ENCODE measurements around the gene ITPR1. TPM values are rescaled to one million over a fixed set of nuclear protein-coding genes. Genes with fewer than 3 reads are reported as not detected.

ITPR1 gene
- total RNA-seq, 4 donors from 2014 or later, result 56.1 to 71.2 (median 61.9) TPM

- peaks cover 0 to 4% (median 0%) of the 10 kb centered on the region in 4 donors for H3K4me1 ChIP-seq
- TF ChIP-seq, protein P1, sequence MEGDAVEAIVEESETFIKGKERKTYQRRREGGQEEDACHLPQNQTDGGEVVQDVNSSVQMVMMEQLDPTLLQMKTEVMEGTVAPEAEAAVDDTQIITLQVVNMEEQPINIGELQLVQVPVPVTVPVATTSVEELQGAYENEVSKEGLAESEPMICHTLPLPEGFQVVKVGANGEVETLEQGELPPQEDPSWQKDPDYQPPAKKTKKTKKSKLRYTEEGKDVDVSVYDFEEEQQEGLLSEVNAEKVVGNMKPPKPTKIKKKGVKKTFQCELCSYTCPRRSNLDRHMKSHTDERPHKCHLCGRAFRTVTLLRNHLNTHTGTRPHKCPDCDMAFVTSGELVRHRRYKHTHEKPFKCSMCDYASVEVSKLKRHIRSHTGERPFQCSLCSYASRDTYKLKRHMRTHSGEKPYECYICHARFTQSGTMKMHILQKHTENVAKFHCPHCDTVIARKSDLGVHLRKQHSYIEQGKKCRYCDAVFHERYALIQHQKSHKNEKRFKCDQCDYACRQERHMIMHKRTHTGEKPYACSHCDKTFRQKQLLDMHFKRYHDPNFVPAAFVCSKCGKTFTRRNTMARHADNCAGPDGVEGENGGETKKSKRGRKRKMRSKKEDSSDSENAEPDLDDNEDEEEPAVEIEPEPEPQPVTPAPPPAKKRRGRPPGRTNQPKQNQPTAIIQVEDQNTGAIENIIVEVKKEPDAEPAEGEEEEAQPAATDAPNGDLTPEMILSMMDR (IDR thresholded peaks at IDR 0.05), result no peak
- TF ChIP-seq POLR2A (IDR thresholded peaks at IDR 0.05), result no peak
- TF ChIP-seq EP300 (IDR thresholded peaks at IDR 0.05), result no peak
- no peak overlapping the region for H3K27ac ChIP-seq
- no peak for DNase-seq (ENCODE audit: low spot score in 2 of 2)
- H3K27me3 ChIP-seq, result no peaks in the 10 kb centered on the region
- H3K4me3 ChIP-seq, result no peak overlapping the region
- no peaks in the 10 kb centered on the region for H3K36me3 ChIP-seq
- peaks cover 0 to 4% (median 0%) of the 10 kb centered on the region in 4 donors for H3K9me3 ChIP-seq
- WGBS, 2 donors, result 68 to 77% methylated on average over 9 of the region's 9 CpGs
These were observed 53.4 kb downstream of the ITPR1 start for GRCh38 chr3:4546346-4547178.

DNA sequence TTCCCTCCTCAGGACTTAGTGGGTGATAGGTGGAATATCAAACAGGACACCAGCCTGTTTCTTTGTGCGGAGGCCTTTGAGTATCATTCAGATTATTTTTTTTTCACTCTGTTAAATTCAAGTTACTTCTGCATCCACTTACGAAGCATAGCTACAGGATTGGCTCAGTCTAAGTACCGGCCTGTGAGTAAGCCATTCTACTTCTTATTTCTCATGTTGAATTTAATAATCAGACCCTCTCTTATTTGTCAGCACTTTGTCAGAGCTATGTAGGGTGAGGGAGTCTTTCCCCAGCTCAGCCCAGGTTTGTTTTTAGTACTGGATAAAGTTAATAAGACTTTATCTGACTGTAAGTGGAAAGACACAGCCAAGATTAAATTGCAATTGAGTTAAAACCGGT is 54.7 kb downstream of the ITPR1 start:
- Histone ChIP-seq H3K27ac (no peak overlapping the region), H3K9me3 (no peaks in the 10 kb centered on the region), H3K4me3 (no peak overlapping the region), H3K27me3 (no peaks in the 10 kb centered on the region), H3K36me3 (no peaks in the 10 kb centered on the region), H3K4me1 (peaks cover 0 to 4% (median 0%) of the 10 kb centered on the region in 4 donors)
- no peak for DNase-seq (ENCODE audit: low spot score in 2 of 2)
- TF ChIP-seq EP300 (IDR thresholded peaks at IDR 0.05) (no peak), POLR2A (IDR thresholded peaks at IDR 0.05) (no peak)
- TF ChIP-seq, protein P1 (IDR thresholded peaks at IDR 0.05), result no peak
- WGBS, 2 donors, result 88 to 92% methylated on average over 4 of the region's 4 CpGs

DNA sequence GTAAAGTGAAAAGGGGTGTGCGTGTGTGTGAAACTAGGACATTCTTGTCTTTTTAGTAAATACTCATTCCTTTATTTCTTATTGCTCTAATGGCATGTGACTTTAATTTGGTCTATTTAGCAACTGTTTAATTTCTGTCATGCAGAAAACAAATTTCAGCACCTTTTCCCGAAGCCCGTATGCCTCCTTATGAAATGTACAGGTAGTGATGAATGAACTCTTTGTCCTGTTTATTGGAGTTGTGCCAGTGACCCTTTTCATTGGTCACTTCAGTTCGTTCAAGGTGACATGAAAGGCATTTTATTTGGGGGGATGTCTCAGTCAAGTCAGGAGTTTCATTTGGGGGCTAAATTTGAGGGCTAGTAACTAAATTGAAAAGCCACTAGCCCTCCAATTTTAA is 55.2 kb downstream of the ITPR1 start:
- H3K9me3 ChIP-seq, result no peaks in the 10 kb centered on the region
- DNase-seq (ENCODE audit: low spot score in 2 of 2), result no peak
- H3K36me3 ChIP-seq, result no peaks in the 10 kb centered on the region
- H3K27me3 ChIP-seq, result no peaks in the 10 kb centered on the region
- H3K27ac ChIP-seq, result no peak overlapping the region
- TF ChIP-seq POLR2A (IDR thresholded peaks at IDR 0.05), result no peak
- no peak for TF ChIP-seq EP300 (IDR thresholded peaks at IDR 0.05)
- TF ChIP-seq, protein P1 (IDR thresholded peaks at IDR 0.05), result no peak
- 65 to 75% methylated on average over 4 of the region's 4 CpGs for WGBS, 2 donors
- H3K4me1 ChIP-seq, result peaks cover 0 to 4% (median 0%) of the 10 kb centered on the region in 4 donors
- no peak overlapping the region for H3K4me3 ChIP-seq

DNA sequence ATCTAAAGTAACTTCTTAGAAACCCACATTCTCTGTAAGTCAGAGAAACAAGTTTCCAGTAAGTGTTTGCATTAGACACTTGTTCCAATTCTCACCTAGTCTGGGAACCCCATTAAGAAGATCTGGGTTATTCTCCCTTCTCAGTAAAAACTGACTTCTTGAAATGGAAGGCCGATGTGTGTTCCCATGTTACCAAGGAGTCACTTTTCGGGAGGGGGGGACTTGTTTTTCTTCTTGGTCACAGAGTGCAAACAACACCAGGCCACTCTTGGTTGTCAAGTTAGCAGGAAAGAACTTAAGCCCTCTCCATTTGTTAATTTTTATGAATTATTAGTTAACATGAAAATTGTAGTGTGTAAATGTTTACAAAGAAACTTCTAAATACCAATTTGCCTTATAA is 55.6 kb downstream of the ITPR1 start:
- no peak overlapping the region for H3K27ac ChIP-seq

GRCh38 chr3:4549896-4550295 is 56.7 kb downstream of the ITPR1 start:
- Histone ChIP-seq H3K27ac (no peak overlapping the region), H3K4me1 (peaks cover 0 to 4% (median 0%) of the 10 kb centered on the region in 4 donors), H3K36me3 (no peaks in the 10 kb centered on the region), H3K9me3 (no peaks in the 10 kb centered on the region), H3K27me3 (no peaks in the 10 kb centered on the region), H3K4me3 (no peak overlapping the region)
- TF ChIP-seq EP300 (IDR thresholded peaks at IDR 0.05) (no peak), POLR2A (IDR thresholded peaks at IDR 0.05) (no peak)
- TF ChIP-seq, protein P1 (IDR thresholded peaks at IDR 0.05), result no peak
- no peak for DNase-seq (ENCODE audit: low spot score in 2 of 2)
- 61 to 71% methylated on average over 4 of the region's 4 CpGs for WGBS, 2 donors

More for the DNA sequence above, 55.6 kb downstream of the ITPR1 start:
- peaks cover 0 to 4% (median 0%) of the 10 kb centered on the region in 4 donors for H3K4me1 ChIP-seq
- H3K27me3 ChIP-seq, result no peaks in the 10 kb centered on the region
- H3K9me3 ChIP-seq, result no peaks in the 10 kb centered on the region
- H3K36me3 ChIP-seq, result no peaks in the 10 kb centered on the region
- H3K4me3 ChIP-seq, result no peak overlapping the region
- DNase-seq (ENCODE audit: low spot score in 2 of 2), result no peak
- WGBS, 2 donors, result 93% methylated on average over 2 of the region's 2 CpGs
- no peak for TF ChIP-seq EP300 (IDR thresholded peaks at IDR 0.05)
- TF ChIP-seq POLR2A (IDR thresholded peaks at IDR 0.05), result no peak
- TF ChIP-seq, protein P1 (IDR thresholded peaks at IDR 0.05), result no peak
